HCT116 (cell line): ENCODE data around the gene HPN.

ENCODE experiments used
- CEBPB ChIP-seq: IDR thresholded peaks from 2 replicates; pipeline ENCODE4 v1.6.1; 2012; ENCODE audit warnings: low read depth
- CTCF ChIP-seq, 3 experiments: fragments of 200-600 bp in 1 of 3; sonication (generic) in 1 of 3; IDR thresholded peaks in 2 of 3; conservative IDR thresholded peaks in 1 of 3; 2 replicates each; pipeline ENCODE4 v1.5.1; 2012 to 2017; ENCODE audit warnings: low read depth in 2 of 3, low read length in 2 of 3, antibody characterized with exemption in 1 of 3, borderline replicate concordance in 1 of 3, control low read depth in 1 of 3, mild to moderate bottlenecking in 1 of 3, mixed read lengths in 1 of 3, mixed run types in 1 of 3, moderate library complexity in 1 of 3; ENCODE audit not compliant: insufficient read depth in 1 of 3
- EGR1 ChIP-seq: IDR thresholded peaks from 2 replicates; pipeline ENCODE4 v1.6.1; 2012; ENCODE audit warnings: low read depth
- MAX ChIP-seq: IDR thresholded peaks from 2 replicates; pipeline ENCODE4 v1.6.1; 2012
- POLR2A ChIP-seq: IDR thresholded peaks from 2 replicates; pipeline ENCODE4 v1.7.0; 2011; ENCODE audit warnings: borderline replicate concordance; ENCODE audit not compliant: insufficient read depth, insufficient read length; ENCODE audit errors: extremely low read depth
- POLR2AphosphoS5 ChIP-seq: IDR thresholded peaks from 2 replicates; pipeline ENCODE4 v1.6.1; 2011; ENCODE audit warnings: mild to moderate bottlenecking, low read depth, low read length, moderate library complexity
- SP1 ChIP-seq: IDR thresholded peaks from 2 replicates; pipeline ENCODE4 v1.6.1; 2012; ENCODE audit warnings: low read depth

- TF ChIP-seq POLR2A: no peak
- no peak for TF ChIP-seq EGR1
- no peak for TF ChIP-seq CTCF (IDR thresholded peaks at IDR 0.05 in 2 of 3, conservative IDR thresholded peaks at IDR 0.05 in 1 of 3; ENCODE audit: borderline replicate concordance in 1 of 3, insufficient read depth in 1 of 3, low read depth in 2 of 3, low read length in 2 of 3)
- no peak for TF ChIP-seq SP1
- no peak for TF ChIP-seq POLR2AphosphoS5
- TF ChIP-seq CEBPB: no peak
- no peak for TF ChIP-seq MAX
Measured at GRCh38 chr19:35024095-35024494, 17.4 kb upstream of the HPN start.
